AG08396 (cell line): ENCODE results near the gene IMP3.

ENCODE experiments used
- DNase-seq: peaks from one replicate; pipeline ENCODE4 v3.0.0; 2012; ENCODE audit warnings: low spot score, mixed read lengths

IMP3 gene

GRCh38 chr15:75672646-75673425 lies 32.8 kb upstream of the IMP3 start:
- peak; percentile 44 for DNase-seq

DNA sequence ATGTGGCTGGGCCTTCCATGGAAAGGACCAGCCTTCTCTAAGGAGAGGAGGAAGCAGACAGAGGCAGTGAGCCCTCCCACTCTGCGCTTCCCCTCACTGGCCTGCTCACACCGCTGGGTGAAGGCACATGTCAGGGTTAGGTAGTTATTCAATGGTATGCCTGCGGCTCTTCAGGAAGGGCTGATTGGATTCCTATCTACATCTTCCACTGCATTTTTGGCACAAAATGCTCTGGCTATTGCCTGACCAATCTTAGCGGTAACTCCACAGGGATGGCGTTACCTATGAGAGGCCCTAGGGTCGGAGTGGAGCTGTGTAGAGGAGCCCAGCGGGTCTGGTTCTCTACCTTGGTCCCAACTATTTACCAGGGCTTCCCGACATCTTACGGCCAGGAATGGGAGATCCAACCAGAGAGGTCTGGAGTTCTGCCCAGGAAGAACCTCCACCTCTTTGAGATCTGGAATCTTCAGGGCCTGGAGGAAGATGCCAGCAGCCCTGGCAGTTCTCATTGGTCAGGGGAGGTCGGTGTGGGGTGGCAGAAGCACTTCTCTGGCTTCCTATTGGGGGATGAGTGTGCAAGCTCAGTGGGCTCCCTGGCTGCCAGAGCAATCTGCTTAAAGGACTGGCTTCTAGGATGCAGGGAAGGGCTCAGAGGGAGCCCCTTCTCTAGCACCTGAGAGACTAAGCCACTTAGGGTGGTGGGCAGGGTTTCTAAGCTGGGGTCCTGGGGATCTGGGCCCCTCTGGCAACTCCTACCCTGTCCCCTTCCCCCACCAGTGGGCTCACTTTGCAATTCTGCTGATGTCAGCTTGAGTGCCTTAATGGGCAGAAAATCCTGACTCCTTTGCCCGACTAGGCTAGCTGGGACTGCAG lies 31.9 kb upstream of the IMP3 start:
- no peak for DNase-seq

- DNase-seq: no peak
Observed at GRCh38 chr15:75669879-75670212, 29.8 kb upstream of the IMP3 start.

- DNase-seq: no peak
Observed at GRCh38 chr15:75669191-75669878, 29.3 kb upstream of the IMP3 start.

DNA sequence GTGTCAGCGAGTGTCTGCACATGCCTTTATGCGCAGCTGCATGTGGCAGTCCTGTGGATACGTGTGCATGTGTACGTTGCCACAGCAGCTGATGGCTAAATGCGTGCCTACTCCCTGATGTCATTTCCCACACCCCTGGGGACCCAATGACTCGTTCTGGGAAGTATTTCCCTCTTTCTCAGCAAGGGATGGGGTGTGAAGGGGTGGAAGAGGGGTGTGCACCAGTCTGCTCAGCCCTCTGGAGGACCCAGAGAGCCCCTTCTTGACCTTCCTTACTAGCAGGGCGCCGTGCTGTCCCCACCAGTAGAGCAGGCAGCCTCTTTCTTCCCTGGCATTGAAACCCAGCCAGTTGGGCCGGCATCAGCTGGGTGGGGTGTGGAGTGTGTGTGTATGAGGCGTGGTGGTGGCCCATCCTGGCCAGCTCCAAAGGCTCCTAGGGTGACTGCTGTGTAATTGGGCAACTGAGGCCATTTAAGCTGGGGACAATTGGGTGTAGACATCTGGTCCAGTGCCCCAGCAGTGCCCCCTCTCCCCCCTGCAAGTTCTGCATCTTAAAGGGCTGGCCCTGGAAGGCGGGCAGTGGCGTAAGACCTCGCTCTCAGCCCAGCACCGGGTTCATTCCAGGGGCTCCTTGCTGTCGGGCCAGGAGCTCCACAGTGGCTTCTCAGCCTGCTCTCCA lies 26.9 kb upstream of the IMP3 start:
- peak; percentile 92 for DNase-seq

- no peak for DNase-seq
Observed at GRCh38 chr15:75663931-75664421, 24.0 kb upstream of the IMP3 start.

DNA sequence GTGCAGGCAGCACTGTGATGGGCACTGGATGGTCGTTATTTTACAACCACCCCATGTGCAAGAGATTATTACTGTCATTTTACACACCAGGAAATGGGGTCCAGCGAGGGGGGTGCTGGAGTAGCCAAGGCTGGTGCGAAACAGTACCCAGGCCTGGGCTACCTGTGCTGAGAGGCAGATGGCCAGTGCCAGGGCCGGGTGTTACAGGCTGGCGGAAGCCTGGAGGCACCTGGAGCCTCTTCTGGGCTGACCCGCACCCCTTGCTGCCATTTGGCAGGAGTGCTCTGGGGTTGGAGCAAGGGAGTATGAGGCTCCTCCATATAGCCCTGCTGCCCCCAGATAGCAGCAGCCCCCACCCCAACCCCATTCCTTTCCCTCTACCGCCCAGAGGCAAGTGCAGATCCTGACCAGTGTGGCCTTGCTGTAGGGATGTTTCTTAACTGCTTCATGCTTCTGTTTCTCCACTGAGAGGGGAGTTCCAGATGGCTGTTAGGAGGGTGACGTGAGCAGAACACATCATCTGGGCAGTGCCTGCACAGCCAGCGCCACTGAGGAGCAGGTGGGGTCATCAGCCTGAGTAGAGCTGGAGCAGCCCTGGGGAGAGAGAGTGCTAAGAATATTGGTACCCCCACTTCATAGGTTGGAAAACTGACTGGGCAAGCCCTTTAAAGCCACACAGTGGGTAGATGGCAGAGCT lies 22.9 kb upstream of the IMP3 start:
- DNase-seq: no peak

DNA sequence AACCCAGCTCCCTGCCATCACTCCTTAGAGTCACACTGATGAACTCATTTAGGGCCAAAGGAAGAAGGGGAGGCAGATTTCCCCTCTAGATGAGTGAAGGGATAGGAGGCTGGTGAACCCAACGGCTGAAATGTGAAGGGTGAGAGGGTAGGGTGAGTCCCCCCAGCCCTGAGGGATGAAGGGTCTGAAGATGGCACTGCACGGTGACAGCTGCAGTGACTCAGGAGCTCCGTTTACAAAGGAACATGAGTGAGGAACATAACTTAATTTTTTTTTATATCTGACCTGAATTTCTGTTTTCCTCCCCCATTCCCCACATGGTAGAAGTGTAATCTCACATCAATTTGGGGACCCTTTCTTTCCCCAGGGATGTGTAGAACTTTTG lies 21.7 kb upstream of the IMP3 start:
- DNase-seq: no peak

DNA sequence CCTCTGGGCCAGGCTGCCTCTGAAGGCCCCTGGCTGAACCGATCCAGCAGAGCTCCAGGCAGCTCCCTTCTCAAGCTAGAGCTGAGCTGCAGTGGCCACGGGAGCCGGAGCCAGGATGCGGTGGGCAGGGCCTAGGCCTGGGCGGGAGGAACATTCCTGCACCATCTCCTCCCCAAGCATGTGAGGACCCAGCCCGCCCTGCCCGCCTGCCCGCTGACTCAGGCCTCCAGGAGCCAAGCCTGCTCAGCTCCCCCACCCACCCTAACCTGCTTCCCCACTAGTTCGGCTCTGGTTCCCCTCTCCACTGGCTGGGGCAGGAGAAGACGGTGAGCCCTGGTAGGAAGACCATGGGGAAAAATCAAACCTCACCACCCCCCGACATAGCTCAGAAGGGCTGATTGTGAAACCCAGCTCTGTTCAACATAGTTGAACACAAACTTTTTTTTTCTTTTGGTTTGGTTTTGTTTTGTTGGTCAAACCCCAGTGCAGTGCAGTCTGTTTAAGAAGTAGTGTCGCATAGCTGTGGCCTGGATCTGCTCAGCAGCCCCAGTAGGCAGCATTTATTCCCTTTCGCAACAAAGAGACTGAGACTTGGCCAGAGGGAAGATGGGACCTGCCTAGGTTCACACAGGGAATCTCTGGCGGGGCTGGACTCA lies 21.2 kb upstream of the IMP3 start:
- DNase-seq: peak; percentile 93

DNA sequence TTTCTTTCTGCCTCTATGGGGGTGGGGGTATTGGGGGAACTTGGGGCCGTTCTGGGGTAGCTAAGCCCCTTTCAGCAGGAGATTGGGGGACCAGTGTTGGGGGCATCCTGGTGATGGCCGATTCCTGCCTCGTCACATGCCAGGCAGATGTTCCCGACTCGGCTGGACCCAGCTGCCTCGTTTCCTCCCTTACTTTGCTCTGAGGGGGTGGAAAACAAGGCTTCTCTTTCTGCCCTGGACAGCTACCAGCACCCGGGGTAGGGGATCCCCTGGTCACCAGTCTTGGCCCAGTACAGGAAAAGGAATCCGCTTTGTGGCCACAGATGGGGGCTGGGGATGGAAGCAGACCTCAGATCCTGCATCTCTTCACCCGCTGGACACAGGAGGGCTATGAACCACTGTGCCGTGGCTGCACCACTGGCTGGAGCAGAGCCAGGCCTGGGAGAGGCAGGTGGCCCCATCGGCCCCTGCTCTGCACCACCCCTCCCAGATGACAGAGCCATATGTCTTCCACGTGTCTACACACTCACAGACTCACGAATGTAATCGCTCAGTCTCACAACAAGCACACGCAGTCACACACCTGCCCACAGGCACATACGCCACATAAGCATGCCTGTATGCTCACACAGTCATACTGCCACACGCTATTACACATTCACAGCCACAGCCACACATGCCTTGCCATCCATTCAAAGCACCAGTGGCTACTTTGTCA lies 20.1 kb upstream of the IMP3 start:
- no peak for DNase-seq

- no peak for DNase-seq
Observed at GRCh38 chr15:75659141-75659771, 19.2 kb upstream of the IMP3 start.

DNA sequence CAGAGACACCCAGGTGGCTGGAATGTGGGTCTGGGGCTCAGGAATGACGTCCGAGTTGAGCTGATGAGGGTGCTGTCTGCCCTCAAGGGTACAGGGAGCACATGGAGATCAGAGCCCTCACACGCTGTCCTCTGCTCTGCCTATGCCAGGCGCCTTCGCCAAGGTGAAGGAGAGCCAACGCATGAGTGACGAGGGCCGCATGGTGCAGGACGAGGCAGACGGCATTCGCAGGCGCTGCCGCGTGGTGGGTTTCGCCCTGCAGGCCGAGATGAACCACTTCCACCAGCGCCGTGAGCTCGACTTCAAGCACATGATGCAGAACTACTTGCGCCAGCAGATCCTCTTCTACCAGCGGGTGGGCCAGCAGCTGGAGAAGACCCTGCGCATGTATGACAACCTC lies 16.8 kb upstream of the IMP3 start:
- no peak for DNase-seq

DNA sequence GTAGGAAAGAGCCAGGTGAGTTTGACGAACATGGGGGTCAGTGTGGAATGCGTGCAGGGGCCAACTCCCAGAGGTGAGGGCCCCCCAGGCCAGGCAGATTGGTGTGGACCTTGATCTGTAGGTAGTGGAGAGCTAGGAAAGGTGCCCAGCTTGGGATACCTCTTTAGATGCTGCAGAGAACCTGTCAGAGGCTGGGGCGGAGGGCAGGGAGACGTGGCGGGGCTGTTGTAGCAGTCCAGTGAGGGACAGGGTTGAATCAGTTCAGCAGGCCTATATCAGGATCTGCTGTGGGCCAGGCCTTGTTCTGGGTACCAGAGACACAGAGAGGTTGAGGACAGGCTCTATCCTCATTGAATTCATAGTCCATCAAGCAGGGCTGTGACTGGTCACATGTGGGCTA lies 16.3 kb upstream of the IMP3 start:
- DNase-seq: no peak

DNA sequence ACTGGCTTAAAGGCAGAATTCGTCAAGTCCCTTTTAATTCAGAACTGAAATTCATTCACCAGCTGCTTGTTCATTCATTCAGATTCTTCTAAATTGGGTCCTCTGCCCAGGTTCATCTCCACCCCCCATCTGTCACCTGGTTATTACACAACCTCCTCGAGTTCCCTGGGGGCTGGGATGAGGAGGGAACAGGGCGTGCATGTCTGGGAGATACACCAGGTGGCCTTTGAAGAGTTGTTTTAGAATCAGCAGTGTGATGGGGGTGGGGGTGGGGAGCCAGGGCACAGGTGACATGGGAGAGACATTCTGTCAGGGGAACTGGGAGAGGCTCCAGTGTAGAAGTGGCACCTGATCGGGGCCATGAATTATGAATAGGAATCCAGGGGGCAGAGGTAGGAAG lies 15.9 kb upstream of the IMP3 start:
- no peak for DNase-seq

GRCh38 chr15:75654201-75654907 lies 14.3 kb upstream of the IMP3 start:
- no peak for DNase-seq

- no peak for DNase-seq
Observed at GRCh38 chr15:75653347-75653913, 13.4 kb upstream of the IMP3 start.

DNA sequence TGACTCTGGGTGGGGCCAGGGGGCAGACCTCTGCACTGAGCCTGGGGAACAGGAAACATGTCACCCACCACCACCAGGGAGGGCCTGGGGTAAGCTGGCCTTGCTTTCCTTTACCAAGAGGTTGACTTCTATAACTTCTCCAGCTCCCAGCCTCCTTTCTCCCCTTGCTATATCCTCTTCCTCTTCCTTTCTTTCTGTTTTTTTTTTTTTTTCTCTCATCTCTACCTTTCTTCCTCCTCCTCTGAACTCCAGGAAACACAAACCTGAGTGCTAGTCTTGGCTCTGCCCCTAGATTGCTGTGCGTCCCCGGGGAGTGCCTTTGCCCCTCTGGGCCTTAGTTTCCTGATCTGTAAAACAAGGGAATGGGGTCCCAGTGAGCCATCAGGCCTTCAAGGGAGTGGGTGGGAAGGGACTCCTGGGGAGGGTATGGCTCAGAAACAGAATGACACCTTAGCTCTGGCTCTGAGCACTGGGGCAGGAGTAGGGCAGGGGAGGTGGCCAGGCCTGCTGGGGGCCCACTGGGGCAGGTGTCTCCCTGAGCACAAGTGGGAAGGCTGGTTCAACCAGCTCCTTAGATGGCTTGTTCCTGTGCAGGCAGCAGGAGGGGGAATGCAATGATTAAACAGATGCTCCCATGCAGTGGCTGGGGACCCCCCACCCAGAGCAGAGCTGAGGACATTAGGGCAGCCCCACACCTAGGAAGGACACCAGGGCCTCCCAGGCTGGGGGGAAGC lies 12.0 kb upstream of the IMP3 start:
- DNase-seq: no peak
